K562 (cell line): ENCODE measurements around the gene FUZ. TPM values are rescaled to one million over a fixed set of nuclear protein-coding genes. Genes with fewer than 3 reads are reported as not detected.

Experiments used
- ATAC-seq: fragments of 200-7000 bp; cut with Tn5 transposase; 3 replicates; pipeline ENCODE4 v1.9.1; 2020; ENCODE audit warnings: moderate library complexity
- BruUV-seq: library from RNA; stranded (reverse); fragments of 400-500 nt; replicated peaks from 2 replicates; lab custom pipeline; 2021; lab: Mats Ljungman, UMichigan
- CTCF ChIA-PET: fragments of 300-600 bp; formaldehyde crosslinking; extraction: SDS; loops from one replicate; lab custom pipeline; 2021; ENCODE audit warnings: low intra/inter-chr PET ratio; lab: Yijun Ruan, JAX
- POLR2A ChIA-PET: fragments of 300-600, 350-650 bp; sonication (Branson Sonifier 250); formaldehyde crosslinking; extraction: SDS; loops from one replicate; lab custom pipeline; 2021; ENCODE audit warnings: antibody characterized with exemption, inconsistent platforms; lab: Yijun Ruan, JAX
- DNase-seq, 4 experiments: peaks; one replicate each; pipeline versions ENCODE4 v3.0.0 to v3.0.0-alpha.2; 2011 to 2018; ENCODE audit warnings: low spot score in 3 of 4, mixed read lengths in 3 of 4; ENCODE audit errors: extremely low read depth in 1 of 4
- FAIRE-seq: peaks from 2 replicates; lab custom pipeline; 2011; peaks lifted over from hg19 to GRCh38; lab: Jason Lieb, UNC
- H2AFZ ChIP-seq: 2 replicates; pipeline ENCODE4 v1.6.0; 2011; ENCODE audit warnings: low read depth, low read length, control low read depth, inconsistent platforms
- H3K27ac ChIP-seq: fragments of 200-600 bp; 3 replicates; pipeline ENCODE4 v1.8.0; 2011; ENCODE audit warnings: low read depth, mild to moderate bottlenecking, control low read depth, inconsistent platforms, low read length, moderate library complexity, mixed read lengths; ENCODE audit errors: extremely low read depth
- H3K27me3 ChIP-seq, 2 experiments: fragments of 300-600 bp in 1 of 2; 2 replicates in 1 of 2; 3 replicates in 1 of 2; pipeline versions ENCODE4 v1.6.0 to v1.8.0; 2011; ENCODE audit warnings: inconsistent platforms in 2 of 2, low read length in 2 of 2, mild to moderate bottlenecking in 1 of 2, mixed read lengths in 1 of 2, moderate library complexity in 1 of 2; ENCODE audit not compliant: control insufficient read depth in 2 of 2, insufficient read depth in 2 of 2
- H3K36me3 ChIP-seq: fragments of 300-600 bp; 3 replicates; pipeline ENCODE4 v1.8.0; 2011; ENCODE audit warnings: mild to moderate bottlenecking, low read length, inconsistent platforms; ENCODE audit not compliant: control insufficient read depth, insufficient read depth
- H3K4me1 ChIP-seq, 2 experiments: fragments of 200-600 bp in 1 of 2; replicated peaks in 1 of 2; 2 replicates in 1 of 2; 3 replicates in 1 of 2; pipeline versions ENCODE4 v1.5.1 to v1.8.0; 2011; ENCODE audit warnings: inconsistent platforms in 2 of 2, low read length in 2 of 2, mild to moderate bottlenecking in 1 of 2, mixed read lengths in 1 of 2, moderate library complexity in 1 of 2; ENCODE audit not compliant: control insufficient read depth in 2 of 2, insufficient read depth in 2 of 2
- H3K4me2 ChIP-seq: 2 replicates; pipeline ENCODE4 v1.6.1; 2011; ENCODE audit warnings: low read length, control low read depth, inconsistent platforms, mixed read lengths; ENCODE audit not compliant: insufficient read depth
- H3K4me3 ChIP-seq: fragments of 200-600 bp; sonication (generic), shearing (Covaris generic); 2 replicates; pipeline ENCODE4 v1.5.1; 2016; ENCODE audit warnings: control low read depth, inconsistent platforms
- H3K79me2 ChIP-seq: fragments of 200-600 bp; 3 replicates; pipeline ENCODE4 v1.8.0; 2011; ENCODE audit warnings: low read length, inconsistent platforms; ENCODE audit not compliant: control insufficient read depth, insufficient read depth
- H3K9ac ChIP-seq, 2 experiments: 2 replicates each; pipeline versions ENCODE4 v1.6.0 to v1.6.1; 2011; ENCODE audit warnings: low read depth in 2 of 2, low read length in 2 of 2, control low read depth in 1 of 2, inconsistent platforms in 1 of 2, mild to moderate bottlenecking in 1 of 2, mixed read lengths in 1 of 2; ENCODE audit not compliant: insufficient read depth in 1 of 2
- H3K9me1 ChIP-seq: one replicate; pipeline ENCODE4 v1.6.0; 2011; ENCODE audit warnings: inconsistent platforms, mild to moderate bottlenecking, low read length, moderate library complexity; ENCODE audit not compliant: control insufficient read depth, insufficient read depth
- H3K9me3 ChIP-seq: replicated peaks from 2 replicates; pipeline ENCODE4 v1.5.1; 2011; ENCODE audit warnings: low read depth, low read length, inconsistent platforms; ENCODE audit not compliant: control insufficient read depth, insufficient read depth
- H4K20me1 ChIP-seq: replicated peaks from 2 replicates; pipeline ENCODE4 v1.6.1; 2011; ENCODE audit warnings: low read length, inconsistent platforms, mixed read lengths; ENCODE audit not compliant: control insufficient read depth, insufficient read depth
- ELF1 ChIP-seq: fragments of 200-800 bp; sonication (Bioruptor generic); IDR thresholded peaks from 2 replicates; pipeline ENCODE4 v1.6.1; 2016; ENCODE audit warnings: missing genetic modification characterization, missing compliant biosample characterization
- ETV1 ChIP-seq: fragments of 450-650 bp; conservative IDR thresholded peaks from 2 replicates; pipeline ENCODE4 v1.6.1; 2016; ENCODE audit warnings: missing genetic modification characterization, control low read depth, low read depth, missing compliant biosample characterization
- HMBOX1 ChIP-seq: sonication (generic); IDR thresholded peaks from 2 replicates; pipeline ENCODE4 v1.6.1; 2016
- MAFG ChIP-seq: fragments of 450-650 bp; conservative IDR thresholded peaks from 2 replicates; pipeline ENCODE4 v1.6.1; 2016; ENCODE audit warnings: missing genetic modification characterization, missing compliant biosample characterization
- MEF2A ChIP-seq: IDR thresholded peaks from 2 replicates; pipeline ENCODE4 v1.6.1; 2011; ENCODE audit warnings: low read depth, mild to moderate bottlenecking, low read length, moderate library complexity; ENCODE audit not compliant: control insufficient read depth
- POLR2G ChIP-seq: fragments of 200-400 bp; formaldehyde crosslinking; IDR thresholded peaks from 2 replicates; pipeline ENCODE4 v1.6.1; 2017; ENCODE audit warnings: low read depth, mild to moderate bottlenecking, antibody characterized with exemption, low read length, moderate library complexity
- RAD21 ChIP-seq, 2 experiments: fragments of 250-450 bp in 1 of 2; fragments of 450-650 bp in 1 of 2; sonication (Bioruptor Pico) in 1 of 2; formaldehyde crosslinking in 1 of 2; IDR thresholded peaks in 1 of 2; conservative IDR thresholded peaks in 1 of 2; 2 replicates each; pipeline versions ENCODE4 v1.4.0 to v1.8.0; 2020 to 2022; ENCODE audit warnings: mild to moderate bottlenecking in 2 of 2, moderate library complexity in 1 of 2
- SP2 ChIP-seq: IDR thresholded peaks from 2 replicates; pipeline ENCODE4 v1.6.1; 2011; ENCODE audit warnings: mild to moderate bottlenecking, low read depth, low read length, moderate library complexity; ENCODE audit not compliant: poor library complexity, severe bottlenecking; ENCODE audit errors: extremely low read depth
- ZFP36 ChIP-seq: fragments of 150-350 bp; IDR thresholded peaks from 2 replicates; pipeline ENCODE4 v1.6.1; 2018; ENCODE audit warnings: low read length, low read depth; ENCODE audit not compliant: partially characterized antibody
- ZNF146 ChIP-seq: IDR thresholded peaks from one replicate; pipeline ENCODE4 v1.6.1; 2018; ENCODE audit warnings: missing compliant biosample characterization; ENCODE audit not compliant: unreplicated experiment
- ZNF175 ChIP-seq: fragments of 200-800 bp; sonication (Bioruptor generic); IDR thresholded peaks from 2 replicates; pipeline ENCODE4 v1.6.1; 2016; ENCODE audit warnings: low read depth, mild to moderate bottlenecking, missing genetic modification characterization, missing compliant biosample characterization
- WGBS: fragments of 100-300 bp; shearing (Covaris generic); methylation state at CpG from one replicate; pipeline ENCODE4 v1.1.6; 2016; ENCODE audit warnings: low coverage, mixed read lengths; ENCODE audit not compliant: insufficient coverage; ENCODE audit errors: missing lambda C conversion rate; 5-methylcytosine and 5-hydroxymethylcytosine counted together
- in situ Hi-C: fragments of 300-500 bp; cut with MboI; formaldehyde crosslinking; loops from 4 replicates; pipeline ENCODE4 v1.15.0; 2018; ENCODE audit warnings: inconsistent platforms, mixed read lengths
- intact Hi-C: fragments of 100-400 bp; cut with micrococcal nuclease; formaldehyde crosslinking; loops from 2 replicates; pipeline ENCODE4 v1.14.2; 2022
- polyA plus RNA-seq, 8 experiments: library from polyadenylated mRNA; depleted of rRNA in 4 of 8; stranded (reverse) in 5 of 8; unstranded in 3 of 8; fragments of >200 nt; fragmentation: Nextera tagmentation in 2 of 8; fragmentation: Illumina TruSeq in 1 of 8; extraction: Ambion mirVana in 2 of 8; extraction: Trizol in 1 of 8; gene quantifications; 2 replicates each; pipeline versions ENCODE4 v1.2.1 to v1.2.3, GENCODE V29; 2011 to 2014; ENCODE audit warnings: inconsistent platforms in 1 of 8, missing spikeins in 1 of 8
- total RNA-seq, 7 experiments: library from RNA; depleted of rRNA in 6 of 7; stranded (reverse); fragments of >200 nt in 6 of 7; fragmentation: Illumina TruSeq in 2 of 7; extraction: Trizol in 2 of 7; gene quantifications; 2 replicates each; pipeline versions ENCODE4 v1.2.1 to v1.2.3, GENCODE V29; 2011 to 2021; ENCODE audit warnings: low replicate concordance in 1 of 7
- TF ChIP-seq, protein P1 (sequence below): fragments of 450-650 bp; formaldehyde crosslinking; IDR thresholded peaks from 2 replicates; pipeline ENCODE4 v1.4.0; 2020; ENCODE audit warnings: mild to moderate bottlenecking, moderate library complexity
- TF ChIP-seq, protein P2 (sequence below): fragments of 450-650 bp; IDR thresholded peaks from 2 replicates; pipeline ENCODE4 v1.6.1; 2016

Gene FUZ
- total and polyA plus RNA-seq, 9 of the 15 experiments (the other 6 are each of a cell fraction or from before 2014, with no cell fraction given): 0.17 to 7.6 (median 3.6) TPM; not detected in 1

- TF ChIP-seq MEF2A (no peak), ZNF175 (CRISPR knock-in tag) (no peak)
Observed at GRCh38 chr19:49788857-49789256, 24.2 kb downstream of the FUZ start (continued).

DNA sequence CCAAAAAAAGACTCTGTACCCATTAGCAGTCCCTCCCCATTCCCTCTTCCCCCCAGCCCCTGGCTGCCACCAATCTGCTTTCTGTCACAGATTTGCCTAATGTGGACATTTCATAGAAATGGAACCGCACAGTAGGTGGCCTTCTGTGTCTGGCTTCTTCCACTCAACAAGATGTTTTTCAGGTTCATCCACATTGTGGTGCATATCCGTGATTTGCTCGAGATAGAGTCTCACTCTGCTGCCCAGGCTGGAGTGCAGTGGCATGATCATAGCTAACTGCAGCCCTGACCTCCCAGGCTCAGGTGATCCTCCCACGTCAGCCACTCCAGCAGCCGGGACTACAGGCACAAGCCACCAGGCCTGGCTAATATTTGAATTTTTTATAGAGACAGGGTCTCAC is 25.3 kb downstream of the FUZ start:
- Histone ChIP-seq H3K9me1 (no peaks in the 10 kb centered on the region), H3K9me3 (no peaks in the 10 kb centered on the region; the same call in 1 of the 2 replicates), H3K9ac (no peak overlapping the region), H3K27ac (no peak overlapping the region), H3K27me3 (no peaks in the 10 kb centered on the region), H2AFZ (no peak overlapping the region), H3K4me2 (no peak overlapping the region), H3K4me3 (no peak overlapping the region), H3K36me3 (peaks cover 84% of the 10 kb centered on the region; the same call in 2 of the 3 replicates), H4K20me1 (no peaks in the 10 kb centered on the region; the same call in 1 of the 2 replicates), H3K79me2 (peaks cover 16% of the 10 kb centered on the region), H3K4me1 (peaks cover 0 to 32% of the 10 kb centered on the region in 2 experiments; a peak in 3 of 5 replicates)
- DNase-seq (no peak), FAIRE-seq (no peak), ATAC-seq (no peak)
- POLR2A ChIA-PET: interaction anchor here (0.6 to 1.4 kb wide), 2 partner anchors 20 to 21 kb away, joined by 3 to 4 read pairs; no protein-coding TSS in a partner anchor
- intact Hi-C loops (no loop called here), in situ Hi-C loops (no loop called here)
- WGBS: 89% methylated on average over 5 of the region's 5 CpGs
- CTCF ChIA-PET: no interaction called here
- BruUV-seq: no TSS peak
- TF ChIP-seq HMBOX1 (no peak), ZNF146 (CRISPR knock-in tag) (no peak), POLR2G (no peak), SP2 (no peak), ETV1 (no peak), ELF1 (tag) (no peak), ZFP36 (no peak), RAD21 (CRISPR knock-in tag; conservative IDR thresholded peaks at IDR 0.05 in 1 of 2, IDR thresholded peaks at IDR 0.05 in 1 of 2) (no peak), MAFG (tag) (no peak)
- TF ChIP-seq, protein P1, sequence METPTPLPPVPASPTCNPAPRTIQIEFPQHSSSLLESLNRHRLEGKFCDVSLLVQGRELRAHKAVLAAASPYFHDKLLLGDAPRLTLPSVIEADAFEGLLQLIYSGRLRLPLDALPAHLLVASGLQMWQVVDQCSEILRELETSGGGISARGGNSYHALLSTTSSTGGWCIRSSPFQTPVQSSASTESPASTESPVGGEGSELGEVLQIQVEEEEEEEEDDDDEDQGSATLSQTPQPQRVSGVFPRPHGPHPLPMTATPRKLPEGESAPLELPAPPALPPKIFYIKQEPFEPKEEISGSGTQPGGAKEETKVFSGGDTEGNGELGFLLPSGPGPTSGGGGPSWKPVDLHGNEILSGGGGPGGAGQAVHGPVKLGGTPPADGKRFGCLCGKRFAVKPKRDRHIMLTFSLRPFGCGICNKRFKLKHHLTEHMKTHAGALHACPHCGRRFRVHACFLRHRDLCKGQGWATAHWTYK (CRISPR knock-in tag): no peak
- TF ChIP-seq, protein P2, sequence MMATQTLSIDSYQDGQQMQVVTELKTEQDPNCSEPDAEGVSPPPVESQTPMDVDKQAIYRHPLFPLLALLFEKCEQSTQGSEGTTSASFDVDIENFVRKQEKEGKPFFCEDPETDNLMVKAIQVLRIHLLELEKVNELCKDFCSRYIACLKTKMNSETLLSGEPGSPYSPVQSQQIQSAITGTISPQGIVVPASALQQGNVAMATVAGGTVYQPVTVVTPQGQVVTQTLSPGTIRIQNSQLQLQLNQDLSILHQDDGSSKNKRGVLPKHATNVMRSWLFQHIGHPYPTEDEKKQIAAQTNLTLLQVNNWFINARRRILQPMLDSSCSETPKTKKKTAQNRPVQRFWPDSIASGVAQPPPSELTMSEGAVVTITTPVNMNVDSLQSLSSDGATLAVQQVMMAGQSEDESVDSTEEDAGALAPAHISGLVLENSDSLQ: no peak
